ENCODE measurements around the gene HIC1.

Gene HIC1

DNA sequence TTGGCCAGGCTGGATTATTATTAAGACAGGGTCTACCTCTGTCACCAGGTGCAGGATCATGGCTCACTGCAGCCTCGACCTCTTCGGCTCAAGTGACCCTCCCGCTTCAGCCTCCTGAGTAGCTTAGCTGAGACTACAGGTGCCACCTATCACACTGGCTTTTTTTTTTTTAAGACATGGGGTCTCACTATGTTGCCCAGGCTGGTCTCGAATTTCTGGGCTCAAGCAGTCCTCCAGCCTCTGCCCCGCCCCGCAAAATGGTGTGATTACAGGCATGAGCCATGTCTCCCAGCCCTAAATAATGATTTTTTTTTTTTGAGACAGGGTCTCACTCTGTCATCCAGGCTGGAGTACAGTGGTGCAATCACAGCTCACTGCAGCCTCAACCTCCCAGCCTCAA is 7.3 kb upstream of the HIC1 start:
- no peak for DNase-seq

GRCh38 chr17:2048805-2049204 is 6.1 kb upstream of the HIC1 start:
- DNase-seq: no peak

- peak; percentile 87 for DNase-seq
These were observed 5.3 kb upstream of the HIC1 start for GRCh38 chr17:2049333-2050299.

GRCh38 chr17:2050300-2051060 is 4.4 kb upstream of the HIC1 start:
- peak; percentile 65 for DNase-seq

GRCh38 chr17:2051061-2051932 is 3.6 kb upstream of the HIC1 start:
- DNase-seq: no peak

DNA sequence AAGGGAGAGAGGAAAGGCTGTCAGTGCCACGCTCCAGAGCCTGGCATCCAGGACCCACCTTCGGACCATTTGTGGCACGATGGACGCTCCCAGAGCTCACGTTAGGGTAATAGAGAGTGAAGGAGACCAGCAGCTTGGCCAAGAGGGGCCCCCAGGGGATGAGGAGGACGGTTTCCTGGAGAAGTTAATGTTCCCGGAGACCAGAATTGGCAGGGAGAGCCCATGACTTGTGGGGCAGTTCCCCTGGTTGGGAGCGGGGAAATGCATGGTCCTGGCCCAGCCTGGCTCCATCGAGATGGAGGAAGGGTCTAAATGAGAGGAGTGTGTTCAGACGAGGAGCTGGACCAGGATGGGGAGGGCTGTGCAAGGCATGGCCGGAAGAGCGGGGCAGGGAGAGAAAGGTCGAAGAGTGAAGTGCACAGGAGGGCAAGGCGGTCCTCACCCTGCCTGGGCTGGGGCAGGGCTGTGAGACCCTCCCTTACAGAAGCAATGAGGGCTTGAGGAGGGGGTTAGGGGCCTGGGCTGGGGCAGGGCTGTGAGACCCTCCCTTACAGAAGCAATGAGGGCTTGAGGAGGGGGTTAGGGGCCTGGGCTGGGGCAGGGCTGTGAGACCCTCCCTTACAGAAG is 2.9 kb upstream of the HIC1 start:
- no peak for DNase-seq

DNA sequence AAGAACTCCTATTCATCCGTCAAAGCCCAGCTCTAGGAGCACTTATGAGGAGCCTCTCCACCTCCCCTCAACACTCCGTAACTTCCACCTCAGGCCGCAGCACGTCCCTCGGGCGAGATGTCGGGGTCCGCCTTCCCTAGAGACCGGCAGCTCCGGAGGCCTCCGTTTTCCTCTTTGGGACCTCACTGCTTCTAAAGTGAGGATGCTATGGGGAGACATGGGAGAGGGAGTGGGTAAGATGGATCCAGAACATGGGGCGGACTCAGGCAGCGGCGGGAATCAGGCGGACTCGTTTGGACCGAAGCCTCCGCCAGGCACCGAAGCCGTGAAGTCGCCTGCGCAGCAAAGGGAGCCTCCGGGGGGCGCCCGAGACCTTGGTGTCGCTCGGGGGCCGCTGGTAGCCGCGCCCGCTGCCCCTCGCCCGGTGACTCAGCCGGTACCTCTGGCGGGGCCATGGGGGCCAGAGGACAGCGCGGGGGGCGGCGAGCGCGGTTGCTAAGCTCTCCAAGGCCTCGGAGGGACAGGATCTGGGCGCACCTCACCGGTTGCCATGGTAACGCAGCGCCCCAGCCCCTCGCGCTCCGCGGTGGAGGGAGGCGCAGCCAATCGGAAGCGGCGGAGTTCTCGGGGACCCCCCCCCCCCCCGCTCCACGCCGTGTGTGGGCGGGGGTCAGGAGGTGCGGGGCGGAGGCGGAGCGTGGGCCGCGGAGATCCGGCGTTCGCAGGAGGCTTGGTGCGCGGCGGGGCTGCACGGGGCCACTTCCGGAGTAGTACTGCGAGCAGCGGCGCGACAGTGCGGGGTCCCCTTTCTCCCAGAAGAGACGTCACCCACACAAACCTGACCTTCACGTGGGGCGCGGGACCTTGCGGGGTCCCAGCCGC is 1.3 kb upstream of the HIC1 start:
- DNase-seq: peak; percentile 66

DNA sequence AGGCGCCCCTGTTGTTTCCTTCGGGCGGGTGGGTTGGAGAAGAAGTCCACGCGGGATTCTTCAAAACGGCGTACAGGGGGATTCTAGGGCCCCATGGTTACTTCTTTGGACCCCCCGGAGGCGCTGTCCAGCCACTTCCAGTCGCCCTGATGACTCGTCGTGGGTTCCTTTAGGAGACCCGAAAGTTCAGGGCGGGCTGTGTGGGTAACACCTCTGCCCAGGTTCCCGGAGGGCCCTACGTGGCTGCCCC is 716 bp upstream of the HIC1 start:
- no peak for DNase-seq

DNA sequence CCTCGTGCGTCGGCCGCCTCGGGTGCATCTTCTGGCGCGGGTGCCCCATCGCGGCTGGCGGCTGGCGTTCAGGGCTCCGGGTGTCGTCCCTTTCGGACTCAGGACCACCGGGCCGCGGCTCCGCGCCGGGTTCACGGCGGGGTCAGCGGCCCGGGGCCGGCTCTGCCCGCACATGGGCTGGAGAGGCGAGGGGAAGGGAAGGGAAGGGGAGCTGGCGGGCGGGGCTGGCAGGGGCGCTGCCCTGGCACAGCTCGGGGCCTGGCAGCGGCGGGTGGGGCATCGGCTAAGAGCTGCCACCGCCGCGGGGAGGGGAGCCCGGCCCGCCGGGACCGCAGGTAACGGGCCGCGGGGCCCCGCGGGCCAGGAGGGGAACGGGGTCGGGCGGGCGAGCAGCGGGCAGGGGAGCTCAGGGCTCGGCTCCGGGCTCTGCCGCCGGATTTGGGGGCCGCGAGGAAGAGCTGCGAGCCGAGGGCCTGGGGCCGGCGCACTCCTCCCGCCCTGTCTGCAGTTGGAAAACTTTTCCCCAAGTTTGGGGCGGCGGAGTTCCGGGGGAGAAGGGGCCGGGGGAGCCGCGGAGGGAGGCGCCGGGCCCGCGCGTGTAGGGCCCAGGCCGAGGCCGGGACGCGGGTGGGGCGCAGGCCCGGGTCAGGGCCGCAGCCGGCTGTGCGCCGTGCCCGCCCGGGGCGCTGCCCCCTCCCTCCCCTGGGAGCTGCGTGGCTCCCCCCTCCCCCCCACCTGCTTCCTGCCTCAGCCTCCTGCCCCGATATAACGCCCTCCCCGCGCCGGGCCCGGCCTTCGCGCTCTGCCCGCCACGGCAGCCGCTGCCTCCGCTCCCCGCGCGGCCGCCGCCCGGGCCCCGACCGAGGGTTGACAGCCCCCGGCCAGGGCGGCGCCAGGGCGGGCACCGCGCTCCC is 646 bp downstream of the HIC1 start:
- no peak for DNase-seq

- peak; percentile 47 for DNase-seq
These were observed 1.6 kb downstream of the HIC1 start for GRCh38 chr17:2056206-2057174.

GRCh38 chr17:2057175-2057759 is 2.4 kb downstream of the HIC1 start:
- no peak for DNase-seq

- no peak for DNase-seq
These were observed 3.1 kb downstream of the HIC1 start for GRCh38 chr17:2057760-2058585.

GRCh38 chr17:2058586-2059546 is 4.0 kb downstream of the HIC1 start:
- no peak for DNase-seq

GRCh38 chr17:2059547-2060384 is 4.9 kb downstream of the HIC1 start:
- DNase-seq: no peak

DNA sequence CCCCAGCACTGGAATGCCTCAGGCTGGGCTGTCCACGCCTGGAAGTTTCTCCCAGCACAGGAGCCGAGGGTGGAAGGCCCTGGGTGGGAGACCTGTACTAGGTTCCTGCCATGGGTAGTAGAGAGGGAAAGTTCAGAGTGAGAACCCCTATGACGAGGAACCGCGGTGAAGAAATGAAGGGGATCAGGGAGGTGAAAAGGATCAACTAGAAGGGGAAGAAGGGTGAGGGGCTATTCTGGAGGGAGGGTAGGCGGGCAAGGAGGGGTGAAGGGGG is 5.4 kb downstream of the HIC1 start:
- DNase-seq: no peak

All from activated CD4-positive, alpha-beta T cell treated with anti-CD3 and anti-CD28 coated beads for 1 hour (primary cell).